HEK293 (cell line): ENCODE results near the gene RACGAP1.

ENCODE experiments used
- EGR2 ChIP-seq: fragments of 450-650 bp; formaldehyde crosslinking; IDR thresholded peaks from 2 replicates; pipeline ENCODE4 v1.5.1; 2016; ENCODE audit warnings: low read depth, missing biosample characterization, missing genetic modification characterization
- GFI1B ChIP-seq: fragments of 450-650 bp; formaldehyde crosslinking; IDR thresholded peaks from 2 replicates; pipeline ENCODE4 v1.5.1; 2016; ENCODE audit warnings: missing biosample characterization, missing genetic modification characterization
- GLI2 ChIP-seq: fragments of 450-650 bp; formaldehyde crosslinking; IDR thresholded peaks from 2 replicates; pipeline ENCODE4; 2017; ENCODE audit warnings: missing biosample characterization, missing genetic modification characterization, low read depth, borderline replicate concordance
- HOXA7 ChIP-seq: sonication (generic); formaldehyde crosslinking; IDR thresholded peaks from 2 replicates; pipeline ENCODE4 v1.8.1; 2022; ENCODE audit warnings: missing genetic modification reagents, borderline replicate concordance
- KLF1 ChIP-seq: fragments of 450-650 bp; formaldehyde crosslinking; IDR thresholded peaks from 2 replicates; pipeline ENCODE4 v1.5.1; 2016; ENCODE audit warnings: missing biosample characterization, missing genetic modification characterization
- PRDM10 ChIP-seq: fragments of 450-650 bp; formaldehyde crosslinking; IDR thresholded peaks from 2 replicates; pipeline ENCODE4 v1.5.1; 2016; ENCODE audit warnings: missing biosample characterization, missing genetic modification characterization
- SCRT2 ChIP-seq: fragments of 450-650 bp; formaldehyde crosslinking; IDR thresholded peaks from 2 replicates; pipeline ENCODE4 v1.5.1; 2016; ENCODE audit warnings: missing biosample characterization, missing genetic modification characterization
- ZFP41 ChIP-seq: fragments of 450-650 bp; formaldehyde crosslinking; IDR thresholded peaks from 2 replicates; pipeline ENCODE4 v1.5.1; 2016; ENCODE audit warnings: missing biosample characterization, missing genetic modification characterization, borderline replicate concordance
- ZNF133 ChIP-seq: fragments of 450-650 bp; formaldehyde crosslinking; IDR thresholded peaks from 2 replicates; pipeline ENCODE4 v1.5.1; 2016; ENCODE audit warnings: missing biosample characterization, missing genetic modification characterization
- ZNF140 ChIP-seq: fragments of 450-650 bp; formaldehyde crosslinking; IDR thresholded peaks from 2 replicates; pipeline ENCODE4 v1.5.1; 2016; ENCODE audit warnings: missing biosample characterization, missing genetic modification characterization
- ZNF169 ChIP-seq: fragments of 450-650 bp; formaldehyde crosslinking; IDR thresholded peaks from 2 replicates; pipeline ENCODE4 v1.5.1; 2016; ENCODE audit warnings: missing biosample characterization, missing genetic modification characterization
- ZNF223 ChIP-seq: fragments of 450-650 bp; formaldehyde crosslinking; IDR thresholded peaks from 2 replicates; pipeline ENCODE4 v1.5.1; 2016; ENCODE audit warnings: missing biosample characterization, missing genetic modification characterization
- ZNF24 ChIP-seq: fragments of 450-650 bp; formaldehyde crosslinking; IDR thresholded peaks from 2 replicates; pipeline ENCODE4 v1.5.1; 2016; ENCODE audit warnings: missing biosample characterization, missing genetic modification characterization
- ZNF433 ChIP-seq: fragments of 450-650 bp; formaldehyde crosslinking; IDR thresholded peaks from 2 replicates; pipeline ENCODE4 v1.5.1; 2016; ENCODE audit warnings: missing biosample characterization, missing genetic modification characterization, low read depth
- ZNF521 ChIP-seq: fragments of 450-650 bp; formaldehyde crosslinking; IDR thresholded peaks from 2 replicates; pipeline ENCODE4 v1.5.1; 2017; ENCODE audit warnings: missing biosample characterization, mild to moderate bottlenecking, missing genetic modification characterization
- ZNF529 ChIP-seq: fragments of 450-650 bp; formaldehyde crosslinking; IDR thresholded peaks from 2 replicates; pipeline ENCODE4 v1.5.1; 2017; ENCODE audit warnings: missing genetic modification characterization, missing biosample characterization; ENCODE audit not compliant: insufficient replicate concordance
- ZNF548 ChIP-seq: fragments of 450-650 bp; formaldehyde crosslinking; IDR thresholded peaks from 2 replicates; pipeline ENCODE4 v1.5.1; 2016; ENCODE audit warnings: missing biosample characterization, missing genetic modification characterization
- ZNF692 ChIP-seq: fragments of 450-650 bp; formaldehyde crosslinking; IDR thresholded peaks from 2 replicates; pipeline ENCODE4 v1.5.1; 2016; ENCODE audit warnings: missing biosample characterization, missing genetic modification characterization
- ZNF843 ChIP-seq: fragments of 450-650 bp; formaldehyde crosslinking; IDR thresholded peaks from 2 replicates; pipeline ENCODE4 v1.5.1; 2016; ENCODE audit warnings: missing biosample characterization, missing genetic modification characterization
- ZSCAN16 ChIP-seq: fragments of 450-650 bp; formaldehyde crosslinking; IDR thresholded peaks from 2 replicates; pipeline ENCODE4 v1.5.1; 2016; ENCODE audit warnings: missing biosample characterization, missing genetic modification characterization
- ZSCAN23 ChIP-seq: fragments of 450-650 bp; formaldehyde crosslinking; IDR thresholded peaks from 2 replicates; pipeline ENCODE4 v1.5.1; 2016; ENCODE audit warnings: missing biosample characterization, missing genetic modification characterization
- ZSCAN30 ChIP-seq: fragments of 450-650 bp; IDR thresholded peaks from 2 replicates; pipeline ENCODE4 v1.5.1; 2018; ENCODE audit warnings: missing biosample characterization, mild to moderate bottlenecking, missing genetic modification characterization, moderate library complexity
- TF ChIP-seq, protein P1 (sequence below): fragments of 450-650 bp; formaldehyde crosslinking; optimal IDR thresholded peaks from 2 replicates; pipeline ENCODE3; 2016; ENCODE audit warnings: missing biosample characterization, mild to moderate bottlenecking, missing genetic modification characterization
- TF ChIP-seq, protein P2 (sequence below): fragments of 450-650 bp; formaldehyde crosslinking; IDR thresholded peaks from 2 replicates; pipeline ENCODE4 v1.5.1; 2016; ENCODE audit warnings: missing biosample characterization, missing genetic modification characterization
- TF ChIP-seq, protein P3 (sequence below): fragments of 450-650 bp; formaldehyde crosslinking; IDR thresholded peaks from 2 replicates; pipeline ENCODE4 v1.5.1; 2016; ENCODE audit warnings: missing biosample characterization, missing genetic modification characterization

Gene RACGAP1

DNA sequence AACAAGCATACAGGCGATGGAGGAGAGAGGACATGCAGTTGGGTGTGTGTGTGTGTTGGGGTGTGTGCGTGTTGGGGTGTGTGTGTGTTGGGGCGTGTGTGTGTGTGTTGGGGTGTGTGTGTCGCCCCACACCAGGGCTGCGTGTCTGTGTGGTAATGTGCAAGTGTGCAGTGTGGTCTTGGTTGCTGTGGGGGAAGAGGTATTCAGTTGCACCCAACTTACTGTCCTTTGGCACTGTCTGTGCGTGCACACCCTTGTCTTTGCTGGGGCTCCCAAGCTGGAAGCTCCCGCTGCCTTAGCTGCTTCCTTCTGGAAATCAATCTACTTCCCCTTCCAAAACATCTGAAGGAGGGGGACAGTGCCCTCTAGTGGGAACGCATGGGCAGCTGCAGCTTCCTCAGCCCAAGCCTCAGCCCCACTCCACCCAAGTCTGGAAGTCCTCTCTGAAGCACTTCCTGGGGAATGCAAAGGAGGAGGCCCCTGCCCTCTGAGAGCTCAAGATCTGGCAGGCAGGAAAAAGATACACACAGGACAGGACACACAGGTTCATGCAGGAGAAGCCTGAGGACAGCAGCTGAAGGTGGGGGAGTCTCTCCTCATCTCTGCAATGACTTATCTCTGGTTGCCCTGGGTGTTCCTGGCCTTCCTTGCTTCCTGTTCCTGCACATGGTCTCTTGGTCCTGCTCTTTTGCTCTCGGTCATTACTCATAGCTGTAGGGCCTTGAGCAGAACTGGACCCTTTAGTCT, 45.2 kb upstream of the RACGAP1 start (continued):
- TF ChIP-seq ZNF692 (tag by site-specific recombination) = no peak
- TF ChIP-seq SCRT2 (tag by site-specific recombination) = no peak
- TF ChIP-seq, protein P1, sequence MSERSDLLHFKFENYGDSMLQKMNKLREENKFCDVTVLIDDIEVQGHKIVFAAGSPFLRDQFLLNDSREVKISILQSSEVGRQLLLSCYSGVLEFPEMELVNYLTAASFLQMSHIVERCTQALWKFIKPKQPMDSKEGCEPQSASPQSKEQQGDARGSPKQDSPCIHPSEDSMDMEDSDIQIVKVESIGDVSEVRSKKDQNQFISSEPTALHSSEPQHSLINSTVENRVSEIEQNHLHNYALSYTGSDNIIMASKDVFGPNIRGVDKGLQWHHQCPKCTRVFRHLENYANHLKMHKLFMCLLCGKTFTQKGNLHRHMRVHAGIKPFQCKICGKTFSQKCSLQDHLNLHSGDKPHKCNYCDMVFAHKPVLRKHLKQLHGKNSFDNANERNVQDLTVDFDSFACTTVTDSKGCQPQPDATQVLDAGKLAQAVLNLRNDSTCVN = peak; percentile 18
- TF ChIP-seq ZFP41 (tag by site-specific recombination) = no peak
- TF ChIP-seq KLF1 = peak; percentile 39; the same call in 1 of the 2 replicates
- 0 out of 2 replicates have a peak, but pooled peaks have one; percentile 22 for TF ChIP-seq ZNF223 (tag by site-specific recombination)
- TF ChIP-seq, protein P2, sequence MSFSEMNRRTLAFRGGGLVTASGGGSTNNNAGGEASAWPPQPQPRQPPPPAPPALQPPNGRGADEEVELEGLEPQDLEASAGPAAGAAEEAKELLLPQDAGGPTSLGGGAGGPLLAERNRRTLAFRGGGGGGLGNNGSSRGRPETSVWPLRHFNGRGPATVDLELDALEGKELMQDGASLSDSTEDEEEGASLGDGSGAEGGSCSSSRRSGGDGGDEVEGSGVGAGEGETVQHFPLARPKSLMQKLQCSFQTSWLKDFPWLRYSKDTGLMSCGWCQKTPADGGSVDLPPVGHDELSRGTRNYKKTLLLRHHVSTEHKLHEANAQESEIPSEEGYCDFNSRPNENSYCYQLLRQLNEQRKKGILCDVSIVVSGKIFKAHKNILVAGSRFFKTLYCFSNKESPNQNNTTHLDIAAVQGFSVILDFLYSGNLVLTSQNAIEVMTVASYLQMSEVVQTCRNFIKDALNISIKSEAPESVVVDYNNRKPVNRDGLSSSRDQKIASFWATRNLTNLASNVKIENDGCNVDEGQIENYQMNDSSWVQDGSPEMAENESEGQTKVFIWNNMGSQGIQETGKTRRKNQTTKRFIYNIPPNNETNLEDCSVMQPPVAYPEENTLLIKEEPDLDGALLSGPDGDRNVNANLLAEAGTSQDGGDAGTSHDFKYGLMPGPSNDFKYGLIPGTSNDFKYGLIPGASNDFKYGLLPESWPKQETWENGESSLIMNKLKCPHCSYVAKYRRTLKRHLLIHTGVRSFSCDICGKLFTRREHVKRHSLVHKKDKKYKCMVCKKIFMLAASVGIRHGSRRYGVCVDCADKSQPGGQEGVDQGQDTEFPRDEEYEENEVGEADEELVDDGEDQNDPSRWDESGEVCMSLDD = peak; percentile 90; the same call in 1 of the 2 replicates
- no peak for TF ChIP-seq EGR2 (tag by site-specific recombination)
- no peak for TF ChIP-seq ZNF140
- TF ChIP-seq, protein P3, sequence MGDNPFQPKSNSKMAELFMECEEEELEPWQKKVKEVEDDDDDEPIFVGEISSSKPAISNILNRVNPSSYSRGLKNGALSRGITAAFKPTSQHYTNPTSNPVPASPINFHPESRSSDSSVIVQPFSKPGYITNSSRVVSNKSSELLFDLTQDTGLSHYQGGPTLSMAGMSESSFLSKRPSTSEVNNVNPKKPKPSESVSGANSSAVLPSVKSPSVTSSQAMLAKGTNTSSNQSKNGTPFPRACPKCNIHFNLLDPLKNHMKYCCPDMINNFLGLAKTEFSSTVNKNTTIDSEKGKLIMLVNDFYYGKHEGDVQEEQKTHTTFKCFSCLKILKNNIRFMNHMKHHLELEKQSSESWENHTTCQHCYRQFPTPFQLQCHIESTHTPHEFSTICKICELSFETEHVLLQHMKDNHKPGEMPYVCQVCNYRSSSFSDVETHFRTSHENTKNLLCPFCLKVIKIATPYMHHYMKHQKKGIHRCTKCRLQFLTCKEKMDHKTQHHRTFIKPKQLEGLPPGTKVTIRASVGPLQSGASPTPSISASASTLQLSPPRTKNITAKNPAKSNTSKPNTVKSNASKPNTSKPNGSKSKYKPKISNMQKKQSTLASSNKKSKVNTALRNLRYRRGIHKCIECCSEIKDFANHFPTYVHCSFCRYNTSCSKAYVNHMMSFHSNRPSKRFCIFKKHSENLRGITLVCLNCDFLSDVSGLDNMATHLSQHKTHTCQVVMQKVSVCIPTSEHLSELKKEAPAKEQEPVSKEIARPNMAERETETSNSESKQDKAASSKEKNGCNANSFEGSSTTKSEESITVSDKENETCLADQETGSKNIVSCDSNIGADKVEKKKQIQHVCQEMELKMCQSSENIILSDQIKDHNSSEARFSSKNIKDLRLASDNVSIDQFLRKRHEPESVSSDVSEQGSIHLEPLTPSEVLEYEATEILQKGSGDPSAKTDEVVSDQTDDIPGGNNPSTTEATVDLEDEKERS (tag by site-specific recombination) = no peak
- no peak; the same call in 1 of the 2 replicates for TF ChIP-seq ZNF548 (tag by site-specific recombination)
- TF ChIP-seq GLI2 = no peak
- no peak for TF ChIP-seq ZNF133 (tag by site-specific recombination)
- TF ChIP-seq HOXA7 (CRISPR knock-in tag) = no peak
- TF ChIP-seq ZSCAN23 (tag by site-specific recombination) = no peak
- TF ChIP-seq ZNF433 (tag by site-specific recombination) = no peak
- TF ChIP-seq ZNF521 (tag by site-specific recombination) = no peak
- no peak for TF ChIP-seq PRDM10 (tag by site-specific recombination)
- no peak for TF ChIP-seq GFI1B
- 0 out of 2 replicates have a peak, but pooled peaks have one; percentile 21 for TF ChIP-seq ZSCAN30
- no peak for TF ChIP-seq ZSCAN16 (tag by site-specific recombination)
- no peak for TF ChIP-seq ZNF843 (tag by site-specific recombination)
- TF ChIP-seq ZNF169 (tag by site-specific recombination) = no peak; the same call in 1 of the 2 replicates
- no peak for TF ChIP-seq ZNF529 (tag by site-specific recombination)
- TF ChIP-seq ZNF24 (tag by site-specific recombination) = no peak
